Gastroesophageal sphincter (tissue), 4 donors: ENCODE results near the gene HSPBAP1. TPM values are rescaled to one million over a fixed set of nuclear protein-coding genes. Genes with fewer than 3 reads are reported as not detected.

Experiments used
- ATAC-seq: fragments of 150-250 bp; one replicate; pipeline ENCODE4 v1.9.1; 2016; ENCODE audit warnings: mild to moderate bottlenecking, moderate library complexity
- H3K27ac ChIP-seq, 4 donors: fragments of 200-600 bp; sonication (generic) in 3 of 4; 1 replicate in 3 of 4; 2 replicates in 1 of 4; pipeline ENCODE4 v1.5.1; 2016 to 2019
- H3K27me3 ChIP-seq: fragments of 200-600 bp; sonication (generic); one replicate; pipeline ENCODE4 v1.5.1; 2019
- H3K36me3 ChIP-seq, 2 donors: fragments of 200-600 bp; sonication (generic); one replicate each; pipeline ENCODE4 v1.5.1; 2019; ENCODE audit warnings: control low read depth in 1 of 2
- H3K4me1 ChIP-seq, 3 donors: fragments of 200-600 bp; sonication (generic); 1 replicate in 2 of 3; 2 replicates in 1 of 3; pipeline ENCODE4 v1.5.1; 2016 to 2019; ENCODE audit warnings: control low read depth in 2 of 3
- H3K4me3 ChIP-seq, 2 donors: fragments of 200-600 bp; sonication (generic); one replicate each; pipeline ENCODE4 v1.5.1; 2019; ENCODE audit warnings: mild to moderate bottlenecking in 1 of 2, moderate library complexity in 1 of 2
- H3K9me3 ChIP-seq, 3 donors: fragments of 200-600 bp; sonication (generic); one replicate each; pipeline ENCODE4 v1.5.1; 2017 to 2019; ENCODE audit warnings: control low read depth in 2 of 3
- CTCF ChIP-seq, 4 experiments: fragments of 200-600 bp in 2 of 4; fragments of 450-650 bp in 2 of 4; sonication (generic) in 1 of 4; IDR thresholded peaks; one replicate each; pipeline ENCODE4 v1.5.1; 2017 to 2019; ENCODE audit warnings: antibody characterized with exemption in 4 of 4, mild to moderate bottlenecking in 2 of 4, moderate library complexity in 2 of 4
- EP300 ChIP-seq: sonication (generic); formaldehyde crosslinking; IDR thresholded peaks from one replicate; pipeline ENCODE4 v1.6.1; 2017; ENCODE audit warnings: antibody characterized with exemption, mild to moderate bottlenecking
- POLR2A ChIP-seq, 2 donors: fragments of 450-650 bp; IDR thresholded peaks; one replicate each; pipeline ENCODE4 v1.6.1; 2017; ENCODE audit warnings: antibody characterized with exemption in 2 of 2, mild to moderate bottlenecking in 2 of 2, moderate library complexity in 1 of 2
- POLR2AphosphoS5 ChIP-seq: sonication (generic); formaldehyde crosslinking; IDR thresholded peaks from one replicate; pipeline ENCODE4 v1.6.1; 2017; ENCODE audit warnings: antibody characterized with exemption
- WGBS, 2 donors: methylation state at CpG; one replicate each; pipeline ENCODE4 v1.1.5; 2018; ENCODE audit warnings: low coverage in 1 of 2; 5-methylcytosine and 5-hydroxymethylcytosine counted together
- total RNA-seq, 4 donors: library from RNA; depleted of rRNA; stranded (reverse); fragments of >200 nt; gene quantifications; one replicate each; pipeline ENCODE4 v1.1.0, GENCODE V29; 2016

HSPBAP1 gene
- total RNA-seq, 4 donors from 2014 or later = 7.0 to 18.5 (median 9.6) TPM

- Histone ChIP-seq H3K27ac (peak overlapping the region in 2 of 4 donors; percentile 29 to 42), H3K4me1 (peaks cover 0 to 20% (median 0%) of the 10 kb centered on the region in 3 donors), H3K36me3 (no peaks in the 10 kb centered on the region), H3K27me3 (no peaks in the 10 kb centered on the region), H3K9me3 (no peaks in the 10 kb centered on the region), H3K4me3 (no peak overlapping the region)
- no peak for ATAC-seq
- TF ChIP-seq POLR2AphosphoS5 (peak; percentile 36), POLR2A (IDR thresholded peaks at IDR 0.05) (no peak)
- WGBS, 2 donors = 47% methylated on average over 1 of the region's 1 CpG
These were observed 7.6 kb downstream of the HSPBAP1 start for GRCh38 chr3:122786066-122786465.

GRCh38 chr3:122785231-122785630, 8.4 kb downstream of the HSPBAP1 start:
- H3K9me3 ChIP-seq = no peaks in the 10 kb centered on the region
- no peak for TF ChIP-seq CTCF (IDR thresholded peaks at IDR 0.05)
- no peak for TF ChIP-seq POLR2AphosphoS5
- no peak for TF ChIP-seq EP300
- TF ChIP-seq POLR2A (IDR thresholded peaks at IDR 0.05) = no peak
- H3K27me3 ChIP-seq = no peaks in the 10 kb centered on the region
- no peak for ATAC-seq
- 67 to 82% methylated on average over 1 of the region's 1 CpG for WGBS, 2 donors
- no peaks in the 10 kb centered on the region for H3K36me3 ChIP-seq
- H3K27ac ChIP-seq = no peak overlapping the region
- no peak overlapping the region for H3K4me3 ChIP-seq
- peaks cover 0 to 19% (median 0%) of the 10 kb centered on the region in 3 donors for H3K4me1 ChIP-seq

GRCh38 chr3:122784436-122784835, 9.2 kb downstream of the HSPBAP1 start:
- Histone ChIP-seq H3K4me1 (peaks cover 0 to 19% (median 0%) of the 10 kb centered on the region in 3 donors), H3K36me3 (no peaks in the 10 kb centered on the region), H3K27ac (no peak overlapping the region), H3K4me3 (no peak overlapping the region), H3K27me3 (no peaks in the 10 kb centered on the region), H3K9me3 (no peaks in the 10 kb centered on the region)
- TF ChIP-seq POLR2A (IDR thresholded peaks at IDR 0.05) = no peak
- TF ChIP-seq EP300 = no peak
- TF ChIP-seq POLR2AphosphoS5 = no peak
- no peak for TF ChIP-seq CTCF (IDR thresholded peaks at IDR 0.05)
- 75 to 100% methylated on average over 1 of the region's 1 CpG for WGBS, 2 donors
- ATAC-seq = no peak

- Histone ChIP-seq H3K36me3 (no peaks in the 10 kb centered on the region), H3K4me1 (peaks cover 0 to 19% (median 0%) of the 10 kb centered on the region in 3 donors), H3K4me3 (no peak overlapping the region), H3K9me3 (no peaks in the 10 kb centered on the region), H3K27ac (no peak overlapping the region), H3K27me3 (no peaks in the 10 kb centered on the region)
- ATAC-seq = no peak
- TF ChIP-seq POLR2A (IDR thresholded peaks at IDR 0.05) (no peak), EP300 (no peak), POLR2AphosphoS5 (no peak), CTCF (IDR thresholded peaks at IDR 0.05) (no peak)
- WGBS, 2 donors = 83 to 100% methylated on average over 1 of the region's 1 CpG
These were observed 10.8 kb downstream of the HSPBAP1 start for GRCh38 chr3:122782804-122783203.

GRCh38 chr3:122777563-122777962, 16.1 kb downstream of the HSPBAP1 start:
- no peak for ATAC-seq
- H3K9me3 ChIP-seq = no peaks in the 10 kb centered on the region
- 67 to 89% methylated on average over 3 of the region's 3 CpGs for WGBS, 2 donors
- H3K27me3 ChIP-seq = no peaks in the 10 kb centered on the region
- TF ChIP-seq POLR2AphosphoS5 (no peak), CTCF (IDR thresholded peaks at IDR 0.05) (no peak), POLR2A (IDR thresholded peaks at IDR 0.05) (no peak), EP300 (no peak)
- peaks cover 0 to 19% of the 10 kb centered on the region in 2 donors for H3K36me3 ChIP-seq
- no peak overlapping the region for H3K4me3 ChIP-seq
- H3K27ac ChIP-seq = no peak overlapping the region
- no peaks in the 10 kb centered on the region for H3K4me1 ChIP-seq
